Head of caudate nucleus (tissue), 42 donors: ENCODE data around the gene UVSSA.
"Not testable (repeated sequence)": the region's sequence is repeated elsewhere in the genome, so short reads cannot be mapped to it uniquely, and the experiment has no call there.

Source experiments
- DNase-seq, 42 donors: peaks; one replicate each; pipeline versions ENCODE4 v3.0.0 to v3.0.0-alpha.2; 2020 to 2021; ENCODE audit warnings: mixed read lengths in 7 of 42
- intact Hi-C: fragments of 100-400 bp; cut with DNase I; formaldehyde crosslinking; loops from one replicate; pipeline ENCODE4 v1.15.0; 2022

Gene UVSSA

DNA sequence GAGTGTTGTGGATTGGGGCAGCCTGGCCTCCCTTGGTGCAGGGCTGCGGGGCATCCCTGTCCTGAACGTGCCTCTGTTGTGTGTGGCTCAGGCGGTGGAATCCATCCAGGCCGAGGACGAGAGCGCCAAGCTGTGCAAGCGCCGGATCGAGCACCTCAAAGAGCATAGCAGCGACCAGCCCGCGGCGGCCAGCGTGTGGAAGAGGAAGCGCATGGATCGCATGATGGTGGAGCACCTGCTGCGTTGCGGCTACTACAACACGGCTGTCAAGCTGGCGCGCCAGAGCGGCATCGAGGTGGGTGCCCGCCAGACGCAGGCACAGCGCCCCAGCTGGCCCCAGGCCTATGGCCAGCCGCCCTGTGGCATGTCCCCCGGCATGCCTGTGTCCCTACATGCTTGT is 31.7 kb upstream of the UVSSA start:
- intact Hi-C loops, result no loop called here
- no peak for DNase-seq

DNA sequence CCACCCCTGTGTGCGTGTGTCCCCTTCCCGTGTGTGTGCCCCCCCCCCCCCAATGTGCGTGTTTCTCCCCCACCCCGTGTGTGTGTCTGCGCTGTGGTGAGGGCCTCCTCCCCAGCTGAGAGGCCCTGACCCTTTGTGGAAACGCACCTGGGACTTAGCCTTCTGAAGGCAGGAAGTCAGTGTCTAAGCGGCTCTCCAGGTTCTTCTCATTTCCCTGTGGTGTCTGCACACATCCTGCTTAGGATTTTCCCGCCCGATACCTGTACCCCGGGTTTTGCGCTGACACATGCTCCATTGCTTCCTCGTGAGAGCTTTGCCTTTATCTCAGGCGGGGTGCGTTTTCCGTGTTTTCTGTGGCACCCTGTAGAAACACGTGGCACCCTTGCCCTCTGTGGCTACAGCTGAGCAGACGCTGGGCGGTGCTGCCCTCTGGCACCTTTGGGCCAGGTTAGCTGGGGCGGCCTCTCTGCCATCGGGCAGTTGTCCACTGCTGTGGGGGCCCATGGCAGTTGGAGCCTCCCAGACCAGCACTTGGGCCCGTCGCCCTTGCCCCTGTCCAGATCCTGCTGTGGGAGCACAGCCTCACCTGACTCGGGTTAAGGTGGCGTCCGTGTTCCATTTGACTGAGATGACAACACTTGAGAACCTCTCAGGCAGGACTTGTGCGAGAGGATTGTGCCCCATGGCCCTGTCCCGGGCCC is 31.0 kb upstream of the UVSSA start:
- no peak for DNase-seq
- intact Hi-C loops, result no loop called here

DNA sequence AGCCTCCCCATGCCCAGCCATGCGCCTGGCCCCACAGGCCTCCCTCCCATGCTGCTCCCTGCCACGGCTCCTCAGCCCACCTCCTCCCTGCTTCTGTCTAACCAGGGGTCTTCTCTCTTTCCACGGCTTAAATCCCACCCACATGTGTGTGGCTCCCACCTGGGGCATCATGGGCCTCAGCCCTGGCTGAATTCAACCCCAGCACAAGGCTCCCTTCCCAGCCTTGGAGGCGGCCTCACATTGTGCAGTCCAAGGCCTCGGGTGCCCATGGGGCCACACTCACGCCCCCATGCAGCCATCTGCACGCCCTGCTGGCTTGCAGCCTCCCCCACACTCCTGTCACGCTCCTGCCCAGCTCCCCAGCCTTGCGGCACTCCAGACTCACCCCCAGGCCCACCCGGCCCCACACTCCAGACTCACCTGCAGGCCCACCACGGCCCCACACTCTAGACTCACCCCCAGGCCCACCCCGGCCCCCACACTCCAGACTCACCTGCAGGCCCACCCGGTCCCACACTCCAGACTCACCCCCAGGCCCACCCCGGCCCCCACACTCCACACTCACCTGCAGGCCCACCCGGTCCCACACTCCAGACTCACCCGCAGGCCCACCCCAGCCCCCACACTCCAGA is 30.4 kb upstream of the UVSSA start:
- no peak for DNase-seq
- intact Hi-C loops, result no loop called here

DNA sequence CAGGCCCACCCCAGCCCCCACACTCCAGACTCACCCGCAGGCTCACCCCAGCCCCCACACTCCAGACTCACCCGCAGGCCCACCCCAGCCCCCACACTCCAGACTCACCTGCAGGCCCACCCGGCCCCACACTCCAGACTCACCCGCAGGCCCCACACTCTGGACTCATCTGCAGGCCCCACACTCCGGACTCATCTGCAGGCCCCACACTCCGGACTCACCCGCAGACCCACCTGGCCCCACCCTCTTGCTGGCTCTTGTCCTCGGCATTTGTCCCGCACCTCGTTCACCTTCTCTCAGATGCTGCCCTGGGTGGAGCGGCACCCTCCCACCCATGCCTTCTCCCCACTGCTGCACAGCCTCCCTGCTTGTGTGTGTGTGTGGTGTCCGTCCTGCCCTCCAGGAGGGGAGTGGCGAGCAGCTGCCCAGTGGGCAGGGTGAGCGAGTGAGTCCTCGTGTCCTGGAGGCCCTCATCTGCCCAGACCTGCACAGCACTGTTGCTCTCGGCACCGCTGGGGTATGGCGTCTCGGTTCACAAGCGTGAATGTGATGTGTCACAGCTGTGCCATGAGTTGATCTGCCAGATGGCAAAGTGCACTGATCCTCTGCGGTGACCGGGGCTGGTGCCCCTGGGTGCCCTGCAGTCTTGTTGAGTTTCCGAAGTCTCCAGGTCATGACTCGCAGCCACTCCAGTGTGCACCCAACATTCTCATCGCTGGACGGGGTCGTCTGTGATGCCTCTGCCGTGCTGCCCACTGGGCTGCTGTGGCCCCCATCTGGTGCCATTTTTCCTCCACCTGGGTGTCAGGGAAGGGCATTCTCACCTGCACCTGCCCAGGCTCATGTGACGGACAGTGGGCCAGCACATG is 29.6 kb upstream of the UVSSA start:
- DNase-seq, result peak in 1 of 42 donors; percentile 2

DNA sequence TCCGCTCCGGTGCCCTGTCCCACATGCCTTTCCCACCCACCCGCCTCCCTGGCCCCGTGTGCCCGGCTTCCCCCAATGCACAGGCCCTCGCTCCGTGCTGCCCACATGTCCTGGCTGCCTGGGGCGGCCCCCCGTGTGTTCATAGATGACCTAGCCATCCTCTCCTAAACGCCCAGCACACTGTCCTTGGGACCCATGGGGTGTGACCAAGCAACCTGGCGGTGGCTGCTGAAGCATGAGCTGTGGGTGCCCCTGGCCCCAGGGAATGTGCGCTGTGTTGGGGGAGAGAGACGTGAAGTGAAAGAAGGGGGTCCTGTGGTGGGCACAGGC is 29.0 kb upstream of the UVSSA start:
- intact Hi-C loops, result no loop called here
- no peak for DNase-seq

More for the DNA sequence above, 29.6 kb upstream of the UVSSA start:
- intact Hi-C loops, result no loop called here

DNA sequence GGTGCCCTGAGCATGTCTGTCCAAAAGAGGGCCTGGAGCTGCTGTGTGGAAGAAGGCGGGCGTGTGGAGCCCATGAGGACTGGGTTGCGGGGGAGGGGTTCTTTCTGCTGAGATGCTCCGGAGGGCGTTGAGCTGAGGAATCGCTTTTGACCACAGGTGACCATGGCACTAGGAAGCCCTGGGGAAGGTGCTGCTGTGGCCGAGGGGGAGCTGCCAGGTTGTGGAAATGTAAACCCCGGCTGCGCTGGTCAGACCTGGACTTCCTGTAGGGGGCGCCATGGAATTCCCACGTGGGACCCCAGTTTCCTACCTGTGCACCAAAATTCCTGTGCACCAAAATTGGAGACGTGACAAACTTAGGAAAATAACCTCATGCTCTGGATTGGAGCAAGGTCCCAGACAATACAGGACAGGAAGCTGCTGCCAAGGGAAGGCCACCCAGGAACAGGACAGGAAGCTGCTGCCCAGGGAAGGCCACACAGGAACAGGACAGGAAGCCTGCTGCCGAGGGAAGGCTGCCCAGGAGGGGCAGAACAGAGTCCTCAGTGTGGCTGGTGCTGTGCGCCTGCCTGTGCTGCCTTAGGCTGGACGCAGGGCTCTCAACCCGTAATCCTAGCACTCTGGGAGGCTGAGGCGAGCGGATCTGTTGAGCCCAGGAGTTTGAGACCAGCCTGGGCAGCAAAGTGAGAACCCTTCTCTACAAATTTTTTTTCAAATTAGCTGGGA is 28.4 kb upstream of the UVSSA start:
- DNase-seq, result no peak
- intact Hi-C loops, result no loop called here

DNA sequence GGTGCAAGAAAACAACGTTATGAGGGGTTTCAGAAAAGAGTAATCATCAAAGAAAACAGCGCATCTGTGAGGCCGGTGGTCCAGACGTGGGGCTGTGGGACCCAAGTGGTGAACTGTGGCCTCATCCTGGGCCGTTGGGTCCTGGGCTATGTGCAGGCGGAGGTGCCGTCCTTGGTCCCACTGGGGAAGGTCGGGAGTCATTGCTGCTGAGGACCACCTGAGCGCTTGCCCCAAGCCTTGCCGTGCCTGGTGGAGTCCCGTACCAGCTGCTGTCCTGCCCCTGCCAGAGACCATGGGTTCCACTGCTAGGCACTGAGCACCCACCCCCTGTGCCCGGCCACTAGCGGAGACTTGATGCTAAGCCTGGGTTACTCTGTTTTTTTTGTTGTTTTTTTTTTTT is 25.5 kb upstream of the UVSSA start:
- intact Hi-C loops, result no loop called here
- DNase-seq, result no peak

DNA sequence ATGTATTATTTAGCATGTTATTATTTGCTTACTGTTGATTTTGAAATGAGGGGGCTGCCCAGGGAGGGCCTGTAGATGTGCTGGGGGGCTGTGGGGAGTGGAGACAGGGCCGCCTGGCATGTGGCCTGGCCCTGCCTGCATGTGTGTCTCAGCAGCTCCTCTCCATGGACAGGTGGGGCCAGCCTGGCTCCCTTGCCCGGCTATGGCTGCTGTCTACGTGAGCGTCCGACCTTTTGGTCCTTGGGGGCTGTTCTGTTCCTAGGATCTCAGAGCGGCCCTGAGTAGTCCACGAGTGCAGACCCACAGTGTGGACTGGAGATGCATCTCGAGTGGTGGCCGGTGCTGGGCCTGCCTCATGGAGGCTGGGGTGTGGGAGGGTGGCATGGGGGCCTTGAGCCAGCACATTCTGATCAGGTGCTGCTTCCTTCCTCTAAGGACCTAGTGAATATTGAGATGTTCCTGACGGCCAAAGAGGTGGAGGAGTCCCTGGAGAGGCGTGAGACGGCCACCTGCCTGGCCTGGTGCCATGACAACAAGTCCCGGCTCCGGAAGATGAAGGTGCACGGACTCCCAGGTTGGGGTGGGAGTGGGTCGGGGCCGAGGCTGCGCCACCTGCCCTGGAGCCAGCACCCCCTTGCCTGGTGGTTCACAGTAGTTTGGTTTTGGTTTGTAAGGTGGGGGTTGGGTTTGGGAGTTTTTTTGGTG is 24.9 kb upstream of the UVSSA start:
- intact Hi-C loops, result no loop called here
- DNase-seq, result no peak

DNA sequence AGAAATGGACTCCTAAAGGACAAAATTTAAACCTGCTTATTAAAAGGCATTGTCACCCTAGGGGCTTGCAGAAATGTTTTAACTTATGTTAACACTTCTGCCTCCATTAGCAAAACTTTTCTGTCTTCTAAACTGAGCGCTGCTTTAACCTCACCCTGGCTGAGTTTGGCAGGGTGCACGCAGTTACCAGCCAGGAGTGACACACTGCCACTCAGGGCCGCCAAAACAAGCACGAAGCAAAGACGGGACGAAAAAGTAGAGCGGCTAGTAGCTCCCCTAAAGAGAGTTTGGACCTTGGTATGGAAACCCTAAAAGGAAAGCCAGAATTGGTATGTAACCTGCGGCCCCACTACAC is 23.8 kb upstream of the UVSSA start:
- no peak for DNase-seq
- intact Hi-C loops, result no loop called here

DNA sequence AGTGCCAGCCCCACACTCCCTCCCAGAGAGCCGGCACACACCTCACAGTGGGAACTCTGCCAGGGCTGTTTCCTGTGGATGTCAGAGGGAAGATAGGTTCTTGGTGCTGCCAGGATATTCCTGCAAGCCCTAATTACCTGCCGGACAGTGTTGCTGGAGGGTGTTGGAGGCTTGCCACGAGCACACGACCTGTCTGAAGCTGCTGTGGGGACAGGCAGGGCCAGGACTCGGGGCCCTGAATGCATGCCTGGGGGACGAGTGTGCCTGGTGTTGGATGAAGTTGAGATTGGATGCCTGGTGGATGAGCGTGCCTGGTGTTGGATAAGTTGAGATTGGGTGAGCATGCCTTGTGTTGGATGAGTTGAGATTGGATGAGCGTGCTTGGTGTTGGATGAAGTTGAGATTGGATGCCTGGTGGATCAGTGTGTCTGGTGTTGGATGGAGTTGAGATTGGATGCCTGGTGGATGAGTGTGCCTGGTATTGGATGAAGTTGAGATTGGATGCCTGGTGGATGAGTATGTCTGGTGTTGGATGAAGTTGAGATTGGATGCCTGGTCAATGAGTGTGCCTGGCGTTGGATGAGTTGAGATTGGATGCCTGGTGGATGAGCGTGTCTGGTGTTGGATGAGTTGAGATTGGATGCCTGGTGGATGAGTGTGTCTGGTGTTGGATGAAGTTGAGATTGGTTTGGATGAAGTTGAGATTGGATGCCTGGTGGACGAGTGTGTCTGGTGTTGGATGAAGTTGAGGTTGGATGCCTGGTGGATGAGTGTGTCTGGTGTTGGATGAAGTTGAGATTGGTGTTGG is 23.2 kb upstream of the UVSSA start:
- intact Hi-C loops, result no loop called here
- DNase-seq, result no peak

DNA sequence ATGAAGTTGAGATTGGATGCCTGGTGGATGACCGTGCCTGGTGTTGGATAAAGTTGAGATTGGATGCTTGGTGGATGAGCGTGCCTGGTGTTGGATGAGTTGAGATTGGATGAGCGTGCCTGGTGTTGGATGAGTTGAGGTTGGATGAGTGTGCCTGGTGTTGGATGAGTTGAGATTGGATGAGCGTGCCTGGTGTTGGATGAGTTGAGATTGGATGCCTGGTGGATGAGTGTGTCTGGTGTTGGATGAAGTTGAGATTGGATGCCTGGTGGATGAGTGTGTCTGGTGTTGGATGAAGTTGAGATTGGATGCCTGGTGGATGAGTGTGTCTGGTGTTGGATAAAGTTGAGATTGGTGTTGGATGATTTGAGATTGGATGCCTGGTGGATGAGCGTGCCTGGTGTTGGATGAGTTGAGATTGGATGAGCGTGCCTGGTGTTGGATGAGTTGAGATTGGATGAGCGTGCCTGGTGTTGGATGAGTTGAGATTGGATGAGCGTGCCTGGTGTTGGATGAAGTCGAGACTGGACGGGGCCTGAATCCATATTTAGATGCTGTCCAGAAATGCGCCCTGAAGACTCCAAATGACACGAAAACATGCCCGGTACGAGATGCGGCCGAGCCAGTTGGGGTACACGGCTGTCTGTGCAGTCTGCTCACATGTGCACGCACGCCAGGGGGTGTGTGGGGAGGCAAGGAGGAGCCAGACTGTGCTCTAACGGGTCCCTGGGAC is 22.4 kb upstream of the UVSSA start:
- not testable (repeated sequence) for DNase-seq

DNA sequence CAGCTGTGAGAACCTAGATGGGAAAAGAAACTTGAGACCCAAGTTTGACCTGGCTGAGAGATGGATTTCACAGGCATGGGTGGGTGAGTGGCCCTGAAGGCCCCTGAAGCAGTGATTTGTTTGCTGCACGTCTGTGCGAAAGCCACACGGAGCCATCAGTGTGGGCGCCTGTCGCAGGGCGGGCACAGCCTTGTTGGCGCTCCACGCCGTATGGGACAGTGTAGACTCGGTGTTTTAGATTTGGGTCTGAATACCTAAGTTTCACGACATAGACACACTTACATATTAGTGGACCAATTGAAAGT is 21.9 kb upstream of the UVSSA start:
- no peak for DNase-seq
- intact Hi-C loops, result no loop called here

More for the DNA sequence above, 22.4 kb upstream of the UVSSA start:
- intact Hi-C loops, result not testable (repeated sequence)

DNA sequence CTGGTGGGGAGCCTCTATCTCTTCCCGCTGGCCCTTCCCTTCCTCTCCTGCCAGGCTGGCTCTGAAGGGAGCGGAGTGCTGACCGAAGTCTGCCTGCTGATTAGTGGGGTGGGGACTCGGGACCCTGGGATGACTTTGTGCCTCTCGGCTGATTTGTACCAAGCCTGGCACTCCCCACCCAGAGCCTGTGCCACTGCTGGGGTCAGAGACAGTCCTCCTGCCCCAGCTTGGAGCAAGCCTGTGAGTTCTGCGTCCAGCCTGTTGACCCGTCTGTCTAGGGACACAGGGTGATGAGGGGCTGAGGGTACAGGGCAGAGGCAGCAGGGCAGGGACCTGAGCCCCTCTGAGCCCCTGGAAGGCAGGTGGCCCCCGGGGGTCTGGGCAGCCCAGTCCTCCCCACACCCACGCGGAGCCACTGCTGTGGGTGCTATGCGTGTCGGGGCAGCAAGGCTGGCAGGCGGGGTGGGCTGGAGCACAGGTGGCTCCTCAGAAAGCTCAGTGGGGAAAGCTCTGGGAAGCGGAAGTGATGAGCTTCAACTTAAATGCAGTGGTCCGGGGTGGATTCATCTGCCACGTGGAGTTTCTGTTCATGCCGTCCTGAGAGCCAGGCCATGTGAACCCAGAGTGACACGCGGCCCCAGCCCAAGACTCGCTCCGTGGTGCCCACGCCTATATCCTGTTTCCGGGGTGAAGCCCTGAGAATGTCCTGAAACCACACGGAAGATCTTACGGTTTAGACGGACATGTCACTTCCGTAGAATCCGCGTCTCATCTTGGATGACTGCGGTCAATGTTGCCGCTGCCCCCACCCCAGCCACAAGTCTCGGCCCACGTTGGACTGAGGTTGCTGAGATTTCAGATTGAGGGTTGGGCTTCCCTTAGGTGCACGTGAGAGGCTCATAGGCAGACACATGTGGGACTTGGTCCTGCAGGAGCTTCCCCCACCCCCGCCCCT is 21.1 kb upstream of the UVSSA start:
- intact Hi-C loops, result no loop called here
- DNase-seq, result peak in 1 of 42 donors; percentile 3

DNA sequence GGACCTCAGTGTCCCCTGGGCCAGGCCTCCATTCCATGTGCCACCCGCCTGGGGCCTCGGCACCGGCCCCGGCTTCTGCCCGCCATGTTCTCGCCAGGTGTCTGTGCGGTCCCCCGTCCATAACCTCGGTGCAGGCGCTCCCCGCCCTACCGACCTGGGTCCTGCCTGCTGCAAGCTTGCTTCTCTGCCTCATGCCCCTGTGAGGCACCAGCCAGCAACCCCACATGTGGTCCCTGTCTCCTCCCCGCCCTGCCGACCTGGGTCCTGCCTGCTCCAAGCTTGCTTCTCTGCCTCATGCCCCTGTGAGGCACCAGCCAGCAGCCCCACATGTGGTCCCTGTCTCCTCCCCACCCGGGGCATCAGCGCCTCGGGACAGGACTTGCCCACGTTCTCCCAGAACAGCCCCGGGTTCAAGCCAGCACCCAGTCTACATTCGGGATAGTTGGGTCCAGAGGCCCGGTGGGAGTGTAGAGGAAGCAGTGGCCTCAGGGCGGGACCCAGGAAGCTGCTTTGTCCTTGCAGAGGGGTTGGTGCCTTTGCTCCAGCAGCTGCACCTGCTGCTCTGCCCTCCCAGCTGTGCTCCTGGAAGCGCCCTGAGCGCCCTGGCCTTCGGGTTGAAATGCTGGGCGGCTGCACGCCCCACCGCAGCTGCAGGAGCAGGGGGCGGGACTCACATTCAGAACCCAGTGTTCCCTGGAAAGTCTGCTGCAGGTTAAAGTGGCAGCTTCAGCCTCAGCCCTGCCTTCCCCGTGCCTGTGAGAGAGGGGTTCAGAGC is 20.1 kb upstream of the UVSSA start:
- peak in 1 of 42 donors; percentile 3 for DNase-seq
- intact Hi-C loops, result no loop called here

DNA sequence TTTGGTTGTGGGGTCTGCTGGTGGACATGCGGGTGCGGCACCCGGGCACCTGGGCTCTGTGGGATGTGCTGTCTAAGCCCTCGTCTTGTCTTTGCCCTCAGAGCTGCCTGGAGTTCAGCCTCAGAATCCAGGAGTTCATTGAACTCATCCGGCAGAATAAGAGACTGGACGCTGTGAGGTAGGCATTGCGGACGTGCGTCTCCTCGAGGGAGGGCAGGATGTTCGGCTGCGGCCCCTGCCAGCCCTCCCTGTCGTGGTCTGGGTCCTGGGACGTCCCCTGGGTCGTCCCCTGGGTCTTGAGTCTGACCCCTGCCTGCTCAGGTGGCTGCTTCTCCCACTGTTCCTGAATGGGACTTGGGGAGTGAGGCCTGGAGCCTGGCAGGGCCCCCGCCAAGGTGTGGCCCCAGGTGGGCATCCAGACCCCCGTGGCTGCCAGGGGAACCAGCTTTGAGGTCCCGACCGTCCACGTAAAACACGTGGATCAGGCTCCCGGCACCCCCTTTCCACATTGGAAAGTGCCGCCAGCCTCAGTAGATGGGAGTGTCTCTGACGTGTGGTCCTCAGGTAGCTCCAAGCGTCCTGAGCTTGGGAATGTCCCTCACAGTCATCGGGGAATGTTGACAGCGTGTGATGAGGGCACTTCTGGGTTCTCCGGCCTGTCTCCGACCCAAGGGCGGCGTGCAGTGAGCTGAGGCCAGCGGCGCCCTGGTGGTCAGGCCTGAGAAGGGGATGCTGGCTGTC is 19.3 kb upstream of the UVSSA start:
- intact Hi-C loops, result no loop called here
- DNase-seq, result no peak
